Liver (tissue), 9 donors: ENCODE results near the gene PTCRA. TPM values are rescaled to one million over a fixed set of nuclear protein-coding genes. Genes with fewer than 3 reads are reported as not detected.

Source experiments
- DNase-seq: peaks from one replicate; pipeline ENCODE4 v3.0.0-alpha.2; 2017; ENCODE audit warnings: low spot score
- H3K27ac ChIP-seq, 2 donors: one replicate each; pipeline ENCODE4 v1.7.0; 2013; ENCODE audit warnings: inconsistent platforms in 2 of 2, low read length in 2 of 2, control low read depth in 1 of 2, low read depth in 1 of 2, mild to moderate bottlenecking in 1 of 2
- H3K27me3 ChIP-seq, 4 donors: one replicate each; pipeline versions ENCODE4 v1.6.1 to v1.7.0; 2013; ENCODE audit warnings: low read length in 3 of 4, inconsistent platforms in 1 of 4, mild to moderate bottlenecking in 1 of 4, moderate library complexity in 1 of 4; ENCODE audit not compliant: control insufficient read depth in 4 of 4, insufficient read depth in 4 of 4
- H3K36me3 ChIP-seq, 4 donors: one replicate each; pipeline versions ENCODE4 v1.6.1 to v1.7.0; 2013; ENCODE audit warnings: low read length in 3 of 4, mild to moderate bottlenecking in 3 of 4, low read depth in 1 of 4, moderate library complexity in 1 of 4; ENCODE audit not compliant: control insufficient read depth in 4 of 4, insufficient read depth in 3 of 4
- H3K4me1 ChIP-seq, 4 donors: one replicate each; pipeline versions ENCODE4 v1.6.1 to v1.7.0; 2013; ENCODE audit warnings: low read length in 3 of 4, mild to moderate bottlenecking in 3 of 4, moderate library complexity in 1 of 4; ENCODE audit not compliant: control insufficient read depth in 4 of 4, insufficient read depth in 4 of 4
- H3K4me3 ChIP-seq, 3 donors: one replicate each; pipeline versions ENCODE4 v1.6.1 to v1.7.0; 2013; ENCODE audit warnings: low read length in 3 of 3, control low read depth in 1 of 3, low read depth in 1 of 3, mild to moderate bottlenecking in 1 of 3
- H3K9ac ChIP-seq, 2 donors: one replicate each; pipeline ENCODE4 v1.7.0; 2013; ENCODE audit warnings: low read length in 2 of 2, mild to moderate bottlenecking in 2 of 2, moderate library complexity in 2 of 2, control low read depth in 1 of 2, low read depth in 1 of 2
- H3K9me3 ChIP-seq, 4 donors: one replicate each; pipeline versions ENCODE4 v1.6.1 to v1.7.0; 2013; ENCODE audit warnings: low read length in 3 of 4; ENCODE audit not compliant: control insufficient read depth in 4 of 4
- ATF3 ChIP-seq: IDR thresholded peaks from 2 replicates; pipeline ENCODE4 v1.6.1; 2016; ENCODE audit warnings: antibody characterized with exemption
- EGR1 ChIP-seq, 2 donors: IDR thresholded peaks; 2 replicates each; pipeline ENCODE4 v1.6.1; 2016 to 2018; ENCODE audit warnings: antibody characterized with exemption in 2 of 2, low read depth in 2 of 2
- FOXA1 ChIP-seq: IDR thresholded peaks from 2 replicates; pipeline ENCODE4 v1.6.1; 2016; ENCODE audit warnings: antibody characterized with exemption
- FOXA2 ChIP-seq: IDR thresholded peaks from 2 replicates; pipeline ENCODE4 v1.6.1; 2016; ENCODE audit warnings: antibody characterized with exemption
- GABPA ChIP-seq, 2 donors: IDR thresholded peaks in 1 of 2; conservative IDR thresholded peaks in 1 of 2; 2 replicates each; pipeline ENCODE4 v1.6.1; 2016; ENCODE audit warnings: antibody characterized with exemption in 2 of 2, mild to moderate bottlenecking in 1 of 2, moderate library complexity in 1 of 2
- HNF4A ChIP-seq, 2 donors: conservative IDR thresholded peaks; 2 replicates each; pipeline ENCODE4 v1.6.1; 2016; ENCODE audit warnings: antibody characterized with exemption in 2 of 2, mild to moderate bottlenecking in 2 of 2
- HNF4G ChIP-seq: IDR thresholded peaks from 2 replicates; pipeline ENCODE4 v1.6.1; 2016; ENCODE audit warnings: antibody characterized with exemption
- JUND ChIP-seq, 2 donors: IDR thresholded peaks; 2 replicates each; pipeline ENCODE4 v1.6.1; 2016; ENCODE audit warnings: antibody characterized with exemption in 2 of 2
- NR2F2 ChIP-seq: IDR thresholded peaks from 2 replicates; pipeline ENCODE4 v1.6.1; 2016; ENCODE audit warnings: antibody characterized with exemption
- RAD21 ChIP-seq, 2 donors: IDR thresholded peaks; 2 replicates each; pipeline ENCODE4 v1.6.1; 2016; ENCODE audit warnings: antibody characterized with exemption in 2 of 2, mild to moderate bottlenecking in 2 of 2
- RXRA ChIP-seq, 2 donors: IDR thresholded peaks; 2 replicates each; pipeline ENCODE4 v1.6.1; 2017 to 2018; ENCODE audit warnings: antibody characterized with exemption in 2 of 2, mild to moderate bottlenecking in 1 of 2
- SP1 ChIP-seq: IDR thresholded peaks from 2 replicates; pipeline ENCODE4 v1.6.1; 2018; ENCODE audit warnings: antibody characterized with exemption, mild to moderate bottlenecking
- TAF1 ChIP-seq: conservative IDR thresholded peaks from 2 replicates; pipeline ENCODE4 v1.6.1; 2016; ENCODE audit warnings: antibody characterized with exemption, mild to moderate bottlenecking
- YY1 ChIP-seq: IDR thresholded peaks from 2 replicates; pipeline ENCODE4 v1.6.1; 2016; ENCODE audit warnings: antibody characterized with exemption, mild to moderate bottlenecking
- WGBS: extraction: QIAGEN DNeasy Blood & Tissue Kit; methylation state at CpG from one replicate; pipeline ENCODE4 v1.1.7; 2013; 5-methylcytosine and 5-hydroxymethylcytosine counted together
- polyA plus RNA-seq, 2 donors: library from polyadenylated mRNA; stranded (reverse) in 1 of 2; unstranded in 1 of 2; fragments of 200-250 nt in 1 of 2; fragments of >200 nt in 1 of 2; fragmentation: Nextera tagmentation in 1 of 2; extraction: Ambion mirVana in 1 of 2; gene quantifications; one replicate each; pipeline versions ENCODE4 v1.2.1 to v1.2.3, GENCODE V29; 2013 to 2015
- total RNA-seq, 2 donors: library from RNA; depleted of rRNA; stranded (reverse); fragments of >200 nt; gene quantifications; one replicate each; pipeline ENCODE4 v1.2.3, GENCODE V29; 2014
- TF ChIP-seq, protein P1 (sequence below): fragments of 150-350 bp; IDR thresholded peaks from 2 replicates; pipeline ENCODE4 v1.5.1; 2017; ENCODE audit warnings: improper control_type of control experiment, low read depth, low read length; ENCODE audit not compliant: missing input control
- TF ChIP-seq, protein P2 (sequence below): IDR thresholded peaks from 2 replicates; pipeline ENCODE4 v1.6.1; 2016; ENCODE audit warnings: antibody characterized with exemption, mild to moderate bottlenecking
- TF ChIP-seq, protein P3 (sequence below): IDR thresholded peaks from 2 replicates; pipeline ENCODE4 v1.6.1; 2016; ENCODE audit warnings: antibody characterized with exemption
- TF ChIP-seq, protein P4 (sequence below): IDR thresholded peaks from 2 replicates; pipeline ENCODE4 v1.6.1; 2016; ENCODE audit warnings: antibody characterized with exemption
- donor health status: healthy.
- donor health status: healthy.
- donor health status: healthy.
- donor health status: healthy.
- donor health status: healthy.

The PTCRA gene, protein sequence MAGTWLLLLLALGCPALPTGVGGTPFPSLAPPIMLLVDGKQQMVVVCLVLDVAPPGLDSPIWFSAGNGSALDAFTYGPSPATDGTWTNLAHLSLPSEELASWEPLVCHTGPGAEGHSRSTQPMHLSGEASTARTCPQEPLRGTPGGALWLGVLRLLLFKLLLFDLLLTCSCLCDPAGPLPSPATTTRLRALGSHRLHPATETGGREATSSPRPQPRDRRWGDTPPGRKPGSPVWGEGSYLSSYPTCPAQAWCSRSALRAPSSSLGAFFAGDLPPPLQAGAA
- 1 to 10 TPM in 1 of 2 donors, not detected in 1; 1.1 TPM for total RNA-seq
- under 1 TPM in 1 of 2 donors, not detected in 1; 0.63 TPM for polyA plus RNA-seq

GRCh38 chr6:42915732-42916131 is at the start of gene PTCRA:
PTCRA (plus strand) TSS chr6:42916053; CDS start chr6:42916070, 17 bp downstream.
- H3K4me1 ChIP-seq, result peaks cover 0 to 6% (median 3%) of the 10 kb centered on the region in 4 donors
- no peak within 1 kb of the TSS for H3K9ac ChIP-seq
- no peak within 1 kb of the TSS for H3K27ac ChIP-seq
- WGBS, result 89% methylated on average over 10 of the region's 10 CpGs
- H3K36me3 ChIP-seq, result no peaks in the 10 kb centered on the region
- H3K9me3 ChIP-seq, result no peaks in the 10 kb centered on the region
- no peaks in the 10 kb centered on the region for H3K27me3 ChIP-seq
- no peak within 1 kb of the TSS for H3K4me3 ChIP-seq
- no peak for DNase-seq
- TF ChIP-seq NR2F2 (no peak), TAF1 (no peak), JUND (IDR thresholded peaks at IDR 0.05) (no peak), RAD21 (IDR thresholded peaks at IDR 0.05) (no peak), RXRA (IDR thresholded peaks at IDR 0.05) (no peak), YY1 (no peak), FOXA1 (no peak), GABPA (IDR thresholded peaks at IDR 0.05 in 1 of 2, conservative IDR thresholded peaks at IDR 0.05 in 1 of 2) (no peak), HNF4G (no peak), FOXA2 (no peak), HNF4A (conservative IDR thresholded peaks at IDR 0.05) (no peak), EGR1 (IDR thresholded peaks at IDR 0.05; ENCODE audit: low read depth in 2 of 2) (no peak), ATF3 (no peak), SP1 (no peak)
- TF ChIP-seq, protein P1, sequence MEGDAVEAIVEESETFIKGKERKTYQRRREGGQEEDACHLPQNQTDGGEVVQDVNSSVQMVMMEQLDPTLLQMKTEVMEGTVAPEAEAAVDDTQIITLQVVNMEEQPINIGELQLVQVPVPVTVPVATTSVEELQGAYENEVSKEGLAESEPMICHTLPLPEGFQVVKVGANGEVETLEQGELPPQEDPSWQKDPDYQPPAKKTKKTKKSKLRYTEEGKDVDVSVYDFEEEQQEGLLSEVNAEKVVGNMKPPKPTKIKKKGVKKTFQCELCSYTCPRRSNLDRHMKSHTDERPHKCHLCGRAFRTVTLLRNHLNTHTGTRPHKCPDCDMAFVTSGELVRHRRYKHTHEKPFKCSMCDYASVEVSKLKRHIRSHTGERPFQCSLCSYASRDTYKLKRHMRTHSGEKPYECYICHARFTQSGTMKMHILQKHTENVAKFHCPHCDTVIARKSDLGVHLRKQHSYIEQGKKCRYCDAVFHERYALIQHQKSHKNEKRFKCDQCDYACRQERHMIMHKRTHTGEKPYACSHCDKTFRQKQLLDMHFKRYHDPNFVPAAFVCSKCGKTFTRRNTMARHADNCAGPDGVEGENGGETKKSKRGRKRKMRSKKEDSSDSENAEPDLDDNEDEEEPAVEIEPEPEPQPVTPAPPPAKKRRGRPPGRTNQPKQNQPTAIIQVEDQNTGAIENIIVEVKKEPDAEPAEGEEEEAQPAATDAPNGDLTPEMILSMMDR, result no peak
- TF ChIP-seq, protein P2, sequence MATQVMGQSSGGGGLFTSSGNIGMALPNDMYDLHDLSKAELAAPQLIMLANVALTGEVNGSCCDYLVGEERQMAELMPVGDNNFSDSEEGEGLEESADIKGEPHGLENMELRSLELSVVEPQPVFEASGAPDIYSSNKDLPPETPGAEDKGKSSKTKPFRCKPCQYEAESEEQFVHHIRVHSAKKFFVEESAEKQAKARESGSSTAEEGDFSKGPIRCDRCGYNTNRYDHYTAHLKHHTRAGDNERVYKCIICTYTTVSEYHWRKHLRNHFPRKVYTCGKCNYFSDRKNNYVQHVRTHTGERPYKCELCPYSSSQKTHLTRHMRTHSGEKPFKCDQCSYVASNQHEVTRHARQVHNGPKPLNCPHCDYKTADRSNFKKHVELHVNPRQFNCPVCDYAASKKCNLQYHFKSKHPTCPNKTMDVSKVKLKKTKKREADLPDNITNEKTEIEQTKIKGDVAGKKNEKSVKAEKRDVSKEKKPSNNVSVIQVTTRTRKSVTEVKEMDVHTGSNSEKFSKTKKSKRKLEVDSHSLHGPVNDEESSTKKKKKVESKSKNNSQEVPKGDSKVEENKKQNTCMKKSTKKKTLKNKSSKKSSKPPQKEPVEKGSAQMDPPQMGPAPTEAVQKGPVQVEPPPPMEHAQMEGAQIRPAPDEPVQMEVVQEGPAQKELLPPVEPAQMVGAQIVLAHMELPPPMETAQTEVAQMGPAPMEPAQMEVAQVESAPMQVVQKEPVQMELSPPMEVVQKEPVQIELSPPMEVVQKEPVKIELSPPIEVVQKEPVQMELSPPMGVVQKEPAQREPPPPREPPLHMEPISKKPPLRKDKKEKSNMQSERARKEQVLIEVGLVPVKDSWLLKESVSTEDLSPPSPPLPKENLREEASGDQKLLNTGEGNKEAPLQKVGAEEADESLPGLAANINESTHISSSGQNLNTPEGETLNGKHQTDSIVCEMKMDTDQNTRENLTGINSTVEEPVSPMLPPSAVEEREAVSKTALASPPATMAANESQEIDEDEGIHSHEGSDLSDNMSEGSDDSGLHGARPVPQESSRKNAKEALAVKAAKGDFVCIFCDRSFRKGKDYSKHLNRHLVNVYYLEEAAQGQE, result no peak
- TF ChIP-seq, protein P3, sequence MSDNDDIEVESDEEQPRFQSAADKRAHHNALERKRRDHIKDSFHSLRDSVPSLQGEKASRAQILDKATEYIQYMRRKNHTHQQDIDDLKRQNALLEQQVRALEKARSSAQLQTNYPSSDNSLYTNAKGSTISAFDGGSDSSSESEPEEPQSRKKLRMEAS, result no peak
- TF ChIP-seq, protein P4, sequence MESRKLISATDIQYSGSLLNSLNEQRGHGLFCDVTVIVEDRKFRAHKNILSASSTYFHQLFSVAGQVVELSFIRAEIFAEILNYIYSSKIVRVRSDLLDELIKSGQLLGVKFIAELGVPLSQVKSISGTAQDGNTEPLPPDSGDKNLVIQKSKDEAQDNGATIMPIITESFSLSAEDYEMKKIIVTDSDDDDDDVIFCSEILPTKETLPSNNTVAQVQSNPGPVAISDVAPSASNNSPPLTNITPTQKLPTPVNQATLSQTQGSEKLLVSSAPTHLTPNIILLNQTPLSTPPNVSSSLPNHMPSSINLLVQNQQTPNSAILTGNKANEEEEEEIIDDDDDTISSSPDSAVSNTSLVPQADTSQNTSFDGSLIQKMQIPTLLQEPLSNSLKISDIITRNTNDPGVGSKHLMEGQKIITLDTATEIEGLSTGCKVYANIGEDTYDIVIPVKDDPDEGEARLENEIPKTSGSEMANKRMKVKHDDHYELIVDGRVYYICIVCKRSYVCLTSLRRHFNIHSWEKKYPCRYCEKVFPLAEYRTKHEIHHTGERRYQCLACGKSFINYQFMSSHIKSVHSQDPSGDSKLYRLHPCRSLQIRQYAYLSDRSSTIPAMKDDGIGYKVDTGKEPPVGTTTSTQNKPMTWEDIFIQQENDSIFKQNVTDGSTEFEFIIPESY, result no peak
